Measurements from ENCODE around the gene PPARGC1A. TPM values are rescaled to one million over a fixed set of nuclear protein-coding genes. Genes with fewer than 3 reads are reported as not detected.

Gene PPARGC1A
- total and polyA plus RNA-seq, 2 experiments from 2014 or later, result 0.76 to 3.3 TPM

GRCh38 chr4:23878912-23879732 lies 10.7 kb downstream of the PPARGC1A start:
- no peaks in the 10 kb centered on the region for H3K36me3 Mint-ChIP-seq (ENCODE audit: low read depth)
- peaks cover 45% of the 10 kb centered on the region for H3K4me1 Mint-ChIP-seq
- Histone ChIP-seq H3K27me3 (ENCODE audit: insufficient read depth) (no peaks in the 10 kb centered on the region), H3K79me2 (replicated peaks; ENCODE audit: insufficient read depth) (no peaks in the 10 kb centered on the region), H3K4me1 (ENCODE audit: insufficient read depth) (peaks cover 27% of the 10 kb centered on the region), H3K27ac (ENCODE audit: low read depth) (peak overlapping the region; percentile 5; the same call in 1 of the 2 replicates), H3K4me3 (no peak overlapping the region), H3K9me2 (ENCODE audit: insufficient read depth) (no peaks in the 10 kb centered on the region), H4K20me1 (replicated peaks; ENCODE audit: insufficient read depth) (no peaks in the 10 kb centered on the region), H2AFZ (no peak overlapping the region), H3K4me2 (0 out of 2 replicates have a peak overlapping the region, but pooled peaks have one; percentile 1), H3K36me3 (ENCODE audit: insufficient read depth) (no peaks in the 10 kb centered on the region), H3F3A (replicated peaks; ENCODE audit: low read depth) (no peaks in the 10 kb centered on the region)
- no peak overlapping the region for H3K4me3 Mint-ChIP-seq
- H3K9me3 Mint-ChIP-seq, result no peaks in the 10 kb centered on the region
- DNase-seq (ENCODE audit: low spot score) (peak; percentile 21), ATAC-seq (no peak)
- H3K27me3 Mint-ChIP-seq (ENCODE audit: insufficient read depth, low read depth, poor library complexity), result peaks cover 2% of the 10 kb centered on the region
- TF ChIP-seq ZNF331 (CRISPR knock-in tag; IDR thresholded peaks at IDR 0.05; ENCODE audit: low read depth) (no peak), NANOG (IDR thresholded peaks at IDR 0.05; ENCODE audit: borderline replicate concordance) (no peak), STAT1 (IDR thresholded peaks at IDR 0.05; ENCODE audit: unreplicated experiment) (no peak)
- peak overlapping the region; percentile 21; the same call in 1 of the 2 replicates for H3K27ac Mint-ChIP-seq

DNA sequence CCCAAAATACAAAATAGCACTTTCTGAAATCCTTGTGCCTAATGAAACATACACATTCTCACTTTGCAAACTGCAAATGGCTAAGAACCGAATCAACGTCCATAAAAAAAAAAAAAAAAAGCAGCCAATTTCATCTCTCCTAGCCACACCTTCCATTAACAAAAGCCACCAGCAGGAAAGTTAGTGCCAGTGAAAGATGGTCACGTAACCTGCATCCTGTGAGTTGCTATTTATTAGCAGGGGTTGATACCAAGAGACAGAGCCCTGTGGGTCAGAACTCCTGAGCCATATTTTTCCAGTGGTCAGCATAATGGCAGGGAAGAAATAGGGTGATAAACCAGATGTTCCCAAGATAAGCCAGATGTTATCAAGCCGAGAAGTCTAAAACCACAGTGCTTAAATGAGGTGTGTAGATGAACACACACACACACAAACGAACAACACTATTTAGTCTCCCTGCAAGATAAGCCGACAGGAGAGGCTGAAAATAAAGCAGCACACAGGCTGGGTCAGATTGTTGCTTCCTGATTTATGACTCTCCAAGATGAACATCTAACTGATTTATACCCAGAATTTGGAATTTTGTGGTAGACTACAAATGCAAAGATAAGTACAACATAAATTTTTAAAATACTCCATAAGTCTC lies 11.5 kb downstream of the PPARGC1A start:
- Histone ChIP-seq H3K9me2 (ENCODE audit: insufficient read depth) (no peaks in the 10 kb centered on the region), H3K79me2 (replicated peaks; ENCODE audit: insufficient read depth) (no peaks in the 10 kb centered on the region), H2AFZ (no peak overlapping the region), H3K27me3 (ENCODE audit: insufficient read depth) (no peaks in the 10 kb centered on the region), H3K4me1 (ENCODE audit: insufficient read depth) (peaks cover 26% of the 10 kb centered on the region), H3K4me3 (no peak overlapping the region), H3K27ac (ENCODE audit: low read depth) (no peak overlapping the region), H3F3A (replicated peaks; ENCODE audit: low read depth) (no peaks in the 10 kb centered on the region), H3K36me3 (ENCODE audit: insufficient read depth) (no peaks in the 10 kb centered on the region), H3K4me2 (no peak overlapping the region), H4K20me1 (replicated peaks; ENCODE audit: insufficient read depth) (no peaks in the 10 kb centered on the region)
- ATAC-seq (no peak), DNase-seq (ENCODE audit: low spot score) (no peak)
- Mint-ChIP-seq H3K27me3 (ENCODE audit: insufficient read depth, low read depth, poor library complexity) (peaks cover 2% of the 10 kb centered on the region), H3K27ac (no peak overlapping the region), H3K4me3 (no peak overlapping the region), H3K4me1 (peaks cover 50% of the 10 kb centered on the region), H3K9me3 (no peaks in the 10 kb centered on the region), H3K36me3 (ENCODE audit: low read depth) (no peaks in the 10 kb centered on the region)
- TF ChIP-seq STAT1 (IDR thresholded peaks at IDR 0.05; ENCODE audit: unreplicated experiment) (no peak), EZH2phosphoT487 (IDR thresholded peaks at IDR 0.05; ENCODE audit: unreplicated experiment) (no peak), ZNF114 (CRISPR knock-in tag; IDR thresholded peaks at IDR 0.05) (no peak), JUNB (IDR thresholded peaks at IDR 0.05; ENCODE audit: unreplicated experiment) (no peak), POLR2AphosphoS5 (IDR thresholded peaks at IDR 0.05; ENCODE audit: low read depth) (no peak), NANOG (IDR thresholded peaks at IDR 0.05; ENCODE audit: borderline replicate concordance) (no peak), EZH2 (IDR thresholded peaks at IDR 0.05; ENCODE audit: low read depth, unreplicated experiment) (no peak), CREB1 (CRISPR knock-in tag; IDR thresholded peaks at IDR 0.05; ENCODE audit: low read depth) (no peak)
- TF ChIP-seq, protein P1, sequence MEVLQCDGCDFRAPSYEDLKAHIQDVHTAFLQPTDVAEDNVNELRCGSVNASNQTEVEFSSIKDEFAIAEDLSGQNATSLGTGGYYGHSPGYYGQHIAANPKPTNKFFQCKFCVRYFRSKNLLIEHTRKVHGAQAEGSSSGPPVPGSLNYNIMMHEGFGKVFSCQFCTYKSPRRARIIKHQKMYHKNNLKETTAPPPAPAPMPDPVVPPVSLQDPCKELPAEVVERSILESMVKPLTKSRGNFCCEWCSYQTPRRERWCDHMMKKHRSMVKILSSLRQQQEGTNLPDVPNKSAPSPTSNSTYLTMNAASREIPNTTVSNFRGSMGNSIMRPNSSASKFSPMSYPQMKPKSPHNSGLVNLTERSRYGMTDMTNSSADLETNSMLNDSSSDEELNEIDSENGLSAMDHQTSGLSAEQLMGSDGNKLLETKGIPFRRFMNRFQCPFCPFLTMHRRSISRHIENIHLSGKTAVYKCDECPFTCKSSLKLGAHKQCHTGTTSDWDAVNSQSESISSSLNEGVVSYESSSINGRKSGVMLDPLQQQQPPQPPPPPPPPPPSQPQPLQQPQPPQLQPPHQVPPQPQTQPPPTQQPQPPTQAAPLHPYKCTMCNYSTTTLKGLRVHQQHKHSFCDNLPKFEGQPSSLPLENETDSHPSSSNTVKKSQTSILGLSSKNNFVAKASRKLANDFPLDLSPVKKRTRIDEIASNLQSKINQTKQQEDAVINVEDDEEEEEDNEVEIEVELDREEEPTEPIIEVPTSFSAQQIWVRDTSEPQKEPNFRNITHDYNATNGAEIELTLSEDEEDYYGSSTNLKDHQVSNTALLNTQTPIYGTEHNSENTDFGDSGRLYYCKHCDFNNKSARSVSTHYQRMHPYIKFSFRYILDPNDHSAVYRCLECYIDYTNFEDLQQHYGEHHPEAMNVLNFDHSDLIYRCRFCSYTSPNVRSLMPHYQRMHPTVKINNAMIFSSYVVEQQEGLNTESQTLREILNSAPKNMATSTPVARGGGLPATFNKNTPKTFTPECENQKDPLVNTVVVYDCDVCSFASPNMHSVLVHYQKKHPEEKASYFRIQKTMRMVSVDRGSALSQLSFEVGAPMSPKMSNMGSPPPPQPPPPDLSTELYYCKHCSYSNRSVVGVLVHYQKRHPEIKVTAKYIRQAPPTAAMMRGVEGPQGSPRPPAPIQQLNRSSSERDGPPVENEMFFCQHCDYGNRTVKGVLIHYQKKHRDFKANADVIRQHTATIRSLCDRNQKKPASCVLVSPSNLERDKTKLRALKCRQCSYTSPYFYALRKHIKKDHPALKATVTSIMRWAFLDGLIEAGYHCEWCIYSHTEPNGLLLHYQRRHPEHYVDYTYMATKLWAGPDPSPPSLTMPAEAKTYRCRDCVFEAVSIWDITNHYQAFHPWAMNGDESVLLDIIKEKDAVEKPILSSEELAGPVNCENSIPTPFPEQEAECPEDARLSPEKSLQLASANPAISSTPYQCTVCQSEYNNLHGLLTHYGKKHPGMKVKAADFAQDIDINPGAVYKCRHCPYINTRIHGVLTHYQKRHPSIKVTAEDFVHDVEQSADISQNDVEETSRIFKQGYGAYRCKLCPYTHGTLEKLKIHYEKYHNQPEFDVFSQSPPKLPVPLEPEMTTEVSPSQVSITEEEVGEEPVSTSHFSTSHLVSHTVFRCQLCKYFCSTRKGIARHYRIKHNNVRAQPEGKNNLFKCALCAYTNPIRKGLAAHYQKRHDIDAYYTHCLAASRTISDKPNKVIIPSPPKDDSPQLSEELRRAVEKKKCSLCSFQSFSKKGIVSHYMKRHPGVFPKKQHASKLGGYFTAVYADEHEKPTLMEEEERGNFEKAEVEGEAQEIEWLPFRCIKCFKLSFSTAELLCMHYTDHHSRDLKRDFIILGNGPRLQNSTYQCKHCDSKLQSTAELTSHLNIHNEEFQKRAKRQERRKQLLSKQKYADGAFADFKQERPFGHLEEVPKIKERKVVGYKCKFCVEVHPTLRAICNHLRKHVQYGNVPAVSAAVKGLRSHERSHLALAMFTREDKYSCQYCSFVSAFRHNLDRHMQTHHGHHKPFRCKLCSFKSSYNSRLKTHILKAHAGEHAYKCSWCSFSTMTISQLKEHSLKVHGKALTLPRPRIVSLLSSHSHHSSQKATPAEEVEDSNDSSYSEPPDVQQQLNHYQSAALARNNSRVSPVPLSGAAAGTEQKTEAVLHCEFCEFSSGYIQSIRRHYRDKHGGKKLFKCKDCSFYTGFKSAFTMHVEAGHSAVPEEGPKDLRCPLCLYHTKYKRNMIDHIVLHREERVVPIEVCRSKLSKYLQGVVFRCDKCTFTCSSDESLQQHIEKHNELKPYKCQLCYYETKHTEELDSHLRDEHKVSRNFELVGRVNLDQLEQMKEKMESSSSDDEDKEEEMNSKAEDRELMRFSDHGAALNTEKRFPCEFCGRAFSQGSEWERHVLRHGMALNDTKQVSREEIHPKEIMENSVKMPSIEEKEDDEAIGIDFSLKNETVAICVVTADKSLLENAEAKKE (CRISPR knock-in tag; IDR thresholded peaks at IDR 0.05), result no peak
- TF ChIP-seq, protein P2, sequence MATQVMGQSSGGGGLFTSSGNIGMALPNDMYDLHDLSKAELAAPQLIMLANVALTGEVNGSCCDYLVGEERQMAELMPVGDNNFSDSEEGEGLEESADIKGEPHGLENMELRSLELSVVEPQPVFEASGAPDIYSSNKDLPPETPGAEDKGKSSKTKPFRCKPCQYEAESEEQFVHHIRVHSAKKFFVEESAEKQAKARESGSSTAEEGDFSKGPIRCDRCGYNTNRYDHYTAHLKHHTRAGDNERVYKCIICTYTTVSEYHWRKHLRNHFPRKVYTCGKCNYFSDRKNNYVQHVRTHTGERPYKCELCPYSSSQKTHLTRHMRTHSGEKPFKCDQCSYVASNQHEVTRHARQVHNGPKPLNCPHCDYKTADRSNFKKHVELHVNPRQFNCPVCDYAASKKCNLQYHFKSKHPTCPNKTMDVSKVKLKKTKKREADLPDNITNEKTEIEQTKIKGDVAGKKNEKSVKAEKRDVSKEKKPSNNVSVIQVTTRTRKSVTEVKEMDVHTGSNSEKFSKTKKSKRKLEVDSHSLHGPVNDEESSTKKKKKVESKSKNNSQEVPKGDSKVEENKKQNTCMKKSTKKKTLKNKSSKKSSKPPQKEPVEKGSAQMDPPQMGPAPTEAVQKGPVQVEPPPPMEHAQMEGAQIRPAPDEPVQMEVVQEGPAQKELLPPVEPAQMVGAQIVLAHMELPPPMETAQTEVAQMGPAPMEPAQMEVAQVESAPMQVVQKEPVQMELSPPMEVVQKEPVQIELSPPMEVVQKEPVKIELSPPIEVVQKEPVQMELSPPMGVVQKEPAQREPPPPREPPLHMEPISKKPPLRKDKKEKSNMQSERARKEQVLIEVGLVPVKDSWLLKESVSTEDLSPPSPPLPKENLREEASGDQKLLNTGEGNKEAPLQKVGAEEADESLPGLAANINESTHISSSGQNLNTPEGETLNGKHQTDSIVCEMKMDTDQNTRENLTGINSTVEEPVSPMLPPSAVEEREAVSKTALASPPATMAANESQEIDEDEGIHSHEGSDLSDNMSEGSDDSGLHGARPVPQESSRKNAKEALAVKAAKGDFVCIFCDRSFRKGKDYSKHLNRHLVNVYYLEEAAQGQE (IDR thresholded peaks at IDR 0.05; ENCODE audit: unreplicated experiment), result no peak
